H9 (cell line): Measurements from ENCODE around the gene ERAL1. TPM values are rescaled to one million over a fixed set of nuclear protein-coding genes. Genes with fewer than 3 reads are reported as not detected.

Source experiments
- DNase-seq: peaks from one replicate; pipeline ENCODE4 v3.0.0-alpha.2; 2017
- H2AFZ ChIP-seq: one replicate; pipeline ENCODE4 v1.6.1; 2013; ENCODE audit warnings: mild to moderate bottlenecking, low read length, control low read depth, moderate library complexity
- H2AK5ac ChIP-seq: 2 replicates; pipeline ENCODE4 v1.6.1; 2013; ENCODE audit warnings: low read length, control low read depth, mixed read lengths; ENCODE audit not compliant: insufficient read length
- H2BK120ac ChIP-seq: one replicate; pipeline ENCODE4 v1.6.1; 2013; ENCODE audit warnings: low read depth, mild to moderate bottlenecking, low read length, control low read depth, inconsistent platforms; ENCODE audit not compliant: poor library complexity, severe bottlenecking
- H2BK12ac ChIP-seq: 2 replicates; pipeline ENCODE4 v1.6.1; 2013; ENCODE audit warnings: low read length, control low read depth, mixed read lengths, low read depth; ENCODE audit not compliant: insufficient read length
- H2BK15ac ChIP-seq: 2 replicates; pipeline ENCODE4 v1.6.1; 2013; ENCODE audit warnings: low read depth, low read length, control low read depth
- H2BK20ac ChIP-seq: one replicate; pipeline ENCODE4 v1.6.1; 2013; ENCODE audit warnings: low read depth, mild to moderate bottlenecking, low read length, control low read depth, inconsistent platforms; ENCODE audit not compliant: poor library complexity, severe bottlenecking
- H2BK5ac ChIP-seq: 2 replicates; pipeline ENCODE4 v1.6.1; 2013; ENCODE audit warnings: low read length, control low read depth, mixed read lengths; ENCODE audit not compliant: insufficient read length
- H3K14ac ChIP-seq: 2 replicates; pipeline ENCODE4 v1.6.1; 2013; ENCODE audit warnings: low read length, control low read depth; ENCODE audit not compliant: insufficient read depth
- H3K18ac ChIP-seq: 2 replicates; pipeline ENCODE4 v1.6.1; 2013; ENCODE audit warnings: low read depth, mild to moderate bottlenecking, mixed read lengths, low read length, control low read depth; ENCODE audit not compliant: insufficient read length
- H3K23ac ChIP-seq: 2 replicates; pipeline ENCODE4 v1.6.1; 2013; ENCODE audit warnings: low read length, control low read depth, mixed read lengths, low read depth; ENCODE audit not compliant: insufficient read length
- H3K23me2 ChIP-seq: 2 replicates; pipeline ENCODE4 v1.6.1; 2013; ENCODE audit warnings: low read depth, mild to moderate bottlenecking, mixed read lengths, low read length, control low read depth; ENCODE audit not compliant: insufficient read length, poor library complexity, severe bottlenecking
- H3K27ac ChIP-seq: 2 replicates; pipeline ENCODE4 v1.5.1; 2013; ENCODE audit warnings: low read length, control low read depth, mixed read lengths, low read depth; ENCODE audit not compliant: insufficient read length
- H3K27me3 ChIP-seq: 2 replicates; pipeline ENCODE4 v1.6.1; 2013; ENCODE audit warnings: low read length, control low read depth, inconsistent platforms; ENCODE audit not compliant: insufficient read depth
- H3K4ac ChIP-seq: 2 replicates; pipeline ENCODE4 v1.6.1; 2013; ENCODE audit warnings: low read depth, mild to moderate bottlenecking, control low read depth, inconsistent platforms, low read length, moderate library complexity
- H3K4me1 ChIP-seq: 2 replicates; pipeline ENCODE4 v1.6.1; 2013; ENCODE audit warnings: low read length, control low read depth, inconsistent platforms; ENCODE audit not compliant: insufficient read depth
- H3K4me2 ChIP-seq: 2 replicates; pipeline ENCODE4 v1.6.1; 2013; ENCODE audit warnings: low read length, control low read depth, mixed read lengths; ENCODE audit not compliant: insufficient read length, insufficient read depth
- H3K56ac ChIP-seq: 2 replicates; pipeline ENCODE4 v1.6.1; 2013; ENCODE audit warnings: low read depth, mild to moderate bottlenecking, mixed read lengths, low read length, control low read depth; ENCODE audit not compliant: insufficient read length
- H3K79me1 ChIP-seq: 2 replicates; pipeline ENCODE4 v1.6.1; 2013; ENCODE audit warnings: low read depth, mild to moderate bottlenecking, moderate library complexity, low read length, control low read depth, inconsistent platforms; ENCODE audit not compliant: insufficient read depth, poor library complexity, severe bottlenecking
- H3K79me2 ChIP-seq: 2 replicates; pipeline ENCODE4 v1.6.1; 2013; ENCODE audit warnings: low read length, control low read depth, inconsistent platforms; ENCODE audit not compliant: insufficient read depth
- H3K9ac ChIP-seq: 2 replicates; pipeline ENCODE4 v1.6.1; 2013; ENCODE audit warnings: low read length, control low read depth, mixed read lengths; ENCODE audit not compliant: insufficient read length; ENCODE audit errors: extremely low read depth
- H3K9me3 ChIP-seq: one replicate; pipeline ENCODE4 v1.6.1; 2013; ENCODE audit warnings: low read depth, low read length, inconsistent platforms; ENCODE audit not compliant: control insufficient read depth
- H3T11ph ChIP-seq: one replicate; pipeline ENCODE4 v1.6.1; 2013; ENCODE audit warnings: mild to moderate bottlenecking, low read length, control low read depth, inconsistent platforms
- H4K20me1 ChIP-seq: one replicate; pipeline ENCODE4 v1.6.1; 2013; ENCODE audit not compliant: control insufficient read depth, insufficient read length, insufficient read depth
- H4K5ac ChIP-seq: 2 replicates; pipeline ENCODE4 v1.6.1; 2013; ENCODE audit warnings: low read depth, mild to moderate bottlenecking, mixed read lengths, low read length, control low read depth; ENCODE audit not compliant: insufficient read length
- H4K8ac ChIP-seq: replicated peaks from 2 replicates; pipeline ENCODE4 v1.6.1; 2013; ENCODE audit warnings: low read length, control low read depth, mixed read lengths, low read depth; ENCODE audit not compliant: insufficient read length
- H4K91ac ChIP-seq: 2 replicates; pipeline ENCODE4 v1.6.1; 2013; ENCODE audit warnings: low read depth, mild to moderate bottlenecking, moderate library complexity, mixed read lengths, low read length, control low read depth; ENCODE audit not compliant: insufficient read length
- H3K27ac Mint-ChIP-seq, 3 experiments: 2 replicates in 2 of 3; 3 replicates in 1 of 3; pipeline ENCODE4 v1.8.0; 2020 to 2021; ENCODE audit warnings: mixed read lengths in 3 of 3, mild to moderate bottlenecking in 1 of 3, moderate library complexity in 1 of 3
- H3K27me3 Mint-ChIP-seq: 2 replicates; pipeline ENCODE4 v1.8.0; 2021; ENCODE audit warnings: low read depth, mild to moderate bottlenecking, moderate library complexity, mixed read lengths
- H3K36me3 Mint-ChIP-seq, 3 experiments: 2 replicates in 2 of 3; 3 replicates in 1 of 3; pipeline ENCODE4 v1.8.0; 2020 to 2021; ENCODE audit warnings: low read depth in 3 of 3, mixed read lengths in 3 of 3; ENCODE audit not compliant: insufficient read depth in 1 of 3
- H3K4me1 Mint-ChIP-seq, 2 experiments: 2 replicates each; pipeline ENCODE4 v1.8.0; 2020; ENCODE audit warnings: mixed read lengths in 2 of 2
- H3K4me3 Mint-ChIP-seq, 2 experiments: 2 replicates in 1 of 2; 3 replicates in 1 of 2; pipeline ENCODE4 v1.8.0; 2020 to 2021; ENCODE audit warnings: mild to moderate bottlenecking in 2 of 2, mixed read lengths in 2 of 2, moderate library complexity in 1 of 2
- H3K9me3 Mint-ChIP-seq, 2 experiments: 2 replicates in 1 of 2; 3 replicates in 1 of 2; pipeline ENCODE4 v1.8.0; 2020; ENCODE audit warnings: mild to moderate bottlenecking in 2 of 2, mixed read lengths in 2 of 2, moderate library complexity in 1 of 2
- CTCF ChIP-seq: fragments of 200-600 bp; sonication (generic); conservative IDR thresholded peaks from 3 replicates; pipeline ENCODE4 v1.8.0; 2021; ENCODE audit warnings: antibody characterized with exemption, mild to moderate bottlenecking
- WGBS: extraction: QIAGEN DNeasy Blood & Tissue Kit; methylation state at CpG from one replicate; pipeline ENCODE4 v1.1.7; 2013; ENCODE audit warnings: missing lambda C conversion rate, low lambda C conversion rate, mixed read lengths; ENCODE audit not compliant: insufficient read length; ENCODE audit errors: extremely low coverage; 5-methylcytosine and 5-hydroxymethylcytosine counted together
- total RNA-seq: library from RNA; stranded (reverse); gene quantifications from 2 replicates; pipeline ENCODE4 v1.2.1, GENCODE V29; 2021

Gene ERAL1
- total RNA-seq, 1 experiment from 2014 or later, result 67.8 TPM

DNA sequence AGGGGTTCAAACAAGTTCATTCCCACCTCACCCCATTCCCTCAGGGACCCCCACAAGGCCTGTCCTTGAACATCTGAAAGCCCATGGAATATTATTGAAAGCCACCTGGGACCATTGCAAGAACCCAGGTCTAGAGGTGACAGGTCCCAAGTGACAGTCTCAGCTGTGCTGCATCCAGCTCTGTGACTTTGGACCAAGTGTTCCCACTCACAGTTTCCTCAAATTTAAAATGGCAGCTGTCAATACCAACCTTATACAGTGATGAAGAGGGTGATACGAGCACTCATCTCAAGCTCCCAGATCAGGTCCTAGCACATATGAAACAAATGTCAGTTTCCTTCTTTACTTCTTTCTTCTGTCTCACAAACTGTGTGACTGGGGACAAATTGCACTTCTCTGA lies 9.1 kb downstream of the ERAL1 start:
- H3K9me3 Mint-ChIP-seq, result no peaks in the 10 kb centered on the region

More for the DNA sequence above, 9.1 kb downstream of the ERAL1 start:
- Histone ChIP-seq H2BK12ac (no peak overlapping the region), H4K20me1 (no peaks in the 10 kb centered on the region), H3K4ac (no peak overlapping the region), H2BK20ac (no peak overlapping the region), H3K23ac (no peak overlapping the region), H3K27ac (no peak overlapping the region), H3K9ac (no peak overlapping the region), H3K14ac (no peak overlapping the region), H4K8ac (no peak overlapping the region), H2BK5ac (no peak overlapping the region), H4K5ac (no peak overlapping the region), H3K23me2 (peaks cover 3% of the 10 kb centered on the region), H2AK5ac (no peak overlapping the region), H4K91ac (no peak overlapping the region), H3K27me3 (no peaks in the 10 kb centered on the region), H3T11ph (no peak overlapping the region), H2AFZ (no peak overlapping the region), H3K79me2 (no peaks in the 10 kb centered on the region), H3K4me2 (no peak overlapping the region), H3K56ac (no peak overlapping the region), H3K9me3 (no peaks in the 10 kb centered on the region), H2BK15ac (no peak overlapping the region), H2BK120ac (no peak overlapping the region), H3K18ac (no peak overlapping the region), H3K4me1 (no peaks in the 10 kb centered on the region; the same call in 1 of the 2 replicates), H3K79me1 (no peaks in the 10 kb centered on the region)
- no CpG with 5 or more reads among the region's 1 CpG for WGBS
- Mint-ChIP-seq H3K27ac (no peak overlapping the region), H3K4me1 (peaks cover 14 to 21% of the 10 kb centered on the region in 2 experiments), H3K27me3 (peaks cover 6% of the 10 kb centered on the region), H3K4me3 (no peak overlapping the region), H3K36me3 (peaks cover 10 to 17% (median 16%) of the 10 kb centered on the region in 3 experiments; a peak in 6 of 7 replicates)
- no peak for DNase-seq
- TF ChIP-seq CTCF, result no peak
